CD4-positive, alpha-beta T cell treated with Interleukin-2 at 100 ng/mL for 4 hours (primary cell): ENCODE data around the gene PRICKLE1.

Source experiments
- DNase-seq: peaks from one replicate; pipeline ENCODE4 v3.0.0-alpha.2; 2020; ENCODE audit warnings: low spot score

The PRICKLE1 gene

GRCh38 chr12:42490261-42490842 is 99.2 kb downstream of the PRICKLE1 start:
- DNase-seq, result no peak

GRCh38 chr12:42486407-42486806 is 103.1 kb downstream of the PRICKLE1 start:
- DNase-seq, result no peak

GRCh38 chr12:42485823-42486222 is 103.7 kb downstream of the PRICKLE1 start:
- no peak for DNase-seq

- no peak for DNase-seq
Observed at GRCh38 chr12:42484996-42485395, 104.5 kb downstream of the PRICKLE1 start.

- no peak for DNase-seq
Observed at GRCh38 chr12:42483521-42483790, 106.1 kb downstream of the PRICKLE1 start.

- peak; percentile 23 for DNase-seq
Observed at GRCh38 chr12:42482748-42483520, 106.6 kb downstream of the PRICKLE1 start.

- DNase-seq, result no peak
Observed at GRCh38 chr12:42482041-42482747, 107.4 kb downstream of the PRICKLE1 start.

- no peak for DNase-seq
Observed at GRCh38 chr12:42481368-42481767, 108.2 kb downstream of the PRICKLE1 start.

- DNase-seq, result no peak
Observed at GRCh38 chr12:42477941-42478340, 111.6 kb downstream of the PRICKLE1 start.

GRCh38 chr12:42475106-42475505 is 114.4 kb downstream of the PRICKLE1 start:
- no peak for DNase-seq

- DNase-seq, result no peak
Observed at GRCh38 chr12:42474391-42474790, 115.2 kb downstream of the PRICKLE1 start.

GRCh38 chr12:42473561-42473960 is 116.0 kb downstream of the PRICKLE1 start:
- no peak for DNase-seq

GRCh38 chr12:42473130-42473529 is 116.4 kb downstream of the PRICKLE1 start:
- no peak for DNase-seq

- no peak for DNase-seq
Observed at GRCh38 chr12:42472376-42472775, 117.2 kb downstream of the PRICKLE1 start.

- peak; percentile 10 for DNase-seq
Observed at GRCh38 chr12:42469355-42470175, 120.0 kb downstream of the PRICKLE1 start.

- no peak for DNase-seq
Observed at GRCh38 chr12:42468921-42469320, 120.6 kb downstream of the PRICKLE1 start.

- no peak for DNase-seq
Observed at GRCh38 chr12:42468341-42468821, 121.2 kb downstream of the PRICKLE1 start.

GRCh38 chr12:42463671-42464070 is 125.9 kb downstream of the PRICKLE1 start:
- no peak for DNase-seq

GRCh38 chr12:42462486-42462885 is 127.1 kb downstream of the PRICKLE1 start:
- no peak for DNase-seq

GRCh38 chr12:42459336-42459847 is 130.2 kb downstream of the PRICKLE1 start:
- DNase-seq, result no peak

GRCh38 chr12:42458575-42458974 is 131.0 kb downstream of the PRICKLE1 start:
- no peak for DNase-seq

- no peak for DNase-seq
Observed at GRCh38 chr12:42450248-42450647, 139.3 kb downstream of the PRICKLE1 start.
